Gastroesophageal sphincter (tissue), 3 donors: ENCODE measurements around the gene MORF4L1.

Source experiments
- CTCF ChIP-seq, 4 experiments: fragments of 200-600 bp in 2 of 4; fragments of 450-650 bp in 2 of 4; sonication (generic) in 1 of 4; IDR thresholded peaks; one replicate each; pipeline ENCODE4 v1.5.1; 2017 to 2019; ENCODE audit warnings: antibody characterized with exemption in 4 of 4, mild to moderate bottlenecking in 2 of 4, moderate library complexity in 2 of 4
- POLR2A ChIP-seq, 2 donors: fragments of 450-650 bp; IDR thresholded peaks; one replicate each; pipeline ENCODE4 v1.6.1; 2017; ENCODE audit warnings: antibody characterized with exemption in 2 of 2, mild to moderate bottlenecking in 2 of 2, moderate library complexity in 1 of 2
- POLR2AphosphoS5 ChIP-seq: sonication (generic); formaldehyde crosslinking; IDR thresholded peaks from one replicate; pipeline ENCODE4 v1.6.1; 2017; ENCODE audit warnings: antibody characterized with exemption

- TF ChIP-seq CTCF (IDR thresholded peaks at IDR 0.05) (no peak), POLR2AphosphoS5 (no peak), POLR2A (IDR thresholded peaks at IDR 0.05) (no peak)
Measured at GRCh38 chr15:78942741-78943140, 70.1 kb downstream of the MORF4L1 start.
